Panc1 (cell line): Measurements from ENCODE around the gene TDRD5. TPM values are rescaled to one million over a fixed set of nuclear protein-coding genes. Genes with fewer than 3 reads are reported as not detected.

Experiments used
- ATAC-seq: fragments of 200-7000 bp; cut with Tn5 transposase; 2 replicates; pipeline ENCODE4 v1.9.1; 2020; ENCODE audit warnings: mild to moderate bottlenecking, moderate library complexity
- BruUV-seq: library from RNA; stranded (reverse); fragments of 400-500 nt; replicated peaks from 2 replicates; lab custom pipeline; 2021; lab: Mats Ljungman, UMichigan
- CTCF ChIA-PET: fragments of 300-600 bp; sonication (Branson Sonifier 250); formaldehyde crosslinking; loops from one replicate; lab custom pipeline; 2022; ENCODE audit warnings: antibody characterized with exemption; lab: Charles Lee
- POLR2A ChIA-PET: fragments of 300-600 bp; sonication (Branson Sonifier 250); formaldehyde crosslinking; loops from one replicate; lab custom pipeline; 2022; ENCODE audit warnings: antibody characterized with exemption; lab: Charles Lee
- DNase-seq: peaks from one replicate; pipeline ENCODE4 v3.0.0-alpha.2; 2010; ENCODE audit warnings: low read depth, low spot score
- H3K27ac ChIP-seq: 2 replicates; pipeline ENCODE4 v1.5.1; 2011; ENCODE audit warnings: mild to moderate bottlenecking, low read length, inconsistent platforms
- H3K27me3 ChIP-seq: fragments of 200-500 bp; sonication (Bioruptor generic); 2 replicates; pipeline ENCODE4 v1.6.0; 2014; ENCODE audit warnings: low read length, inconsistent platforms; ENCODE audit not compliant: control insufficient read depth, insufficient read depth
- H3K36me3 ChIP-seq: fragments of 200-500 bp; sonication (Bioruptor generic); 2 replicates; pipeline ENCODE4 v1.5.1; 2014; ENCODE audit warnings: inconsistent platforms, mild to moderate bottlenecking, low read length, moderate library complexity; ENCODE audit not compliant: control insufficient read depth, insufficient read depth
- H3K4me1 ChIP-seq: 2 replicates; pipeline ENCODE4 v1.5.1; 2011; ENCODE audit warnings: inconsistent platforms, mild to moderate bottlenecking, low read length, moderate library complexity; ENCODE audit not compliant: control insufficient read depth, insufficient read depth
- H3K4me3 ChIP-seq, 2 experiments: 2 replicates each; pipeline ENCODE4 v1.5.1; 2011 to 2012; ENCODE audit warnings: low read depth in 2 of 2, low read length in 2 of 2, mild to moderate bottlenecking in 2 of 2, inconsistent platforms in 1 of 2, moderate library complexity in 1 of 2
- H3K9me3 ChIP-seq: fragments of 200-500 bp; sonication (Bioruptor generic); 2 replicates; pipeline ENCODE4 v1.5.1; 2014; ENCODE audit warnings: low read depth, mild to moderate bottlenecking, inconsistent platforms, low read length, moderate library complexity; ENCODE audit not compliant: control insufficient read depth, insufficient read depth
- CTCF ChIP-seq: fragments of 450-650 bp; IDR thresholded peaks from 2 replicates; pipeline ENCODE4 v1.5.1; 2017; ENCODE audit warnings: mild to moderate bottlenecking
- POLR2AphosphoS5 ChIP-seq: IDR thresholded peaks from 2 replicates; pipeline ENCODE4 v1.6.1; 2012; ENCODE audit warnings: mild to moderate bottlenecking, low read depth, low read length, moderate library complexity
- REST ChIP-seq, 2 experiments: IDR thresholded peaks; 2 replicates each; pipeline ENCODE4 v1.6.1; 2011 to 2012; ENCODE audit warnings: low read depth in 2 of 2, control low read depth in 1 of 2, low read length in 1 of 2, mild to moderate bottlenecking in 1 of 2, moderate library complexity in 1 of 2; ENCODE audit not compliant: insufficient read depth in 1 of 2
- SIN3A ChIP-seq: IDR thresholded peaks from 2 replicates; pipeline ENCODE4 v1.6.1; 2012; ENCODE audit warnings: low read depth, mild to moderate bottlenecking, low read length, moderate library complexity, borderline replicate concordance; ENCODE audit not compliant: insufficient read depth
- TCF7L2 ChIP-seq: IDR thresholded peaks from 2 replicates; pipeline ENCODE4 v1.6.1; 2011; ENCODE audit warnings: mild to moderate bottlenecking, low read depth, low read length, inconsistent platforms
- in situ Hi-C: cut with HindIII; loops from 2 replicates; pipeline ENCODE4 v1.10.0; 2016; ENCODE audit warnings: low sequenced_read_pairs, low pct_unique_long_range_greater_than_20kb
- intact Hi-C: fragments of 100-400 bp; cut with micrococcal nuclease; formaldehyde crosslinking; loops from one replicate; pipeline ENCODE4 v1.10.0; 2022; ENCODE audit not compliant: unreplicated experiment
- total RNA-seq: library from RNA; stranded (reverse); gene quantifications from one replicate; pipeline ENCODE4 v1.2.1, GENCODE V29; 2021; ENCODE audit not compliant: unreplicated experiment

The TDRD5 gene
- total RNA-seq, 1 experiment from 2014 or later, result 2.4 TPM

- ChIA-PET CTCF (interaction anchor here (1.0 to 2.1 kb wide), 2 partner anchors 107 to 112 kb away, joined by 4 to 10 read pairs; no protein-coding TSS in a partner anchor), POLR2A (no interaction called here)
- H3K9me3 ChIP-seq, result no peaks in the 10 kb centered on the region
- H3K36me3 ChIP-seq, result no peaks in the 10 kb centered on the region; the same call in 1 of the 2 replicates
- DNase-seq (no peak), ATAC-seq (no peak)
- in situ Hi-C loops (no loop called here), intact Hi-C loops (no loop called here)
- H3K27ac ChIP-seq, result no peak overlapping the region
- peaks cover 9% of the 10 kb centered on the region; the same call in 1 of the 2 replicates for H3K27me3 ChIP-seq
- TF ChIP-seq SIN3A (no peak), CTCF (no peak), REST (IDR thresholded peaks at IDR 0.05; ENCODE audit: insufficient read depth in 1 of 2, low read depth in 2 of 2, low read length in 1 of 2) (no peak), TCF7L2 (no peak), POLR2AphosphoS5 (no peak)
- no peaks in the 10 kb centered on the region for H3K4me1 ChIP-seq
- no peak overlapping the region for H3K4me3 ChIP-seq
- BruUV-seq, result no TSS peak
Measured at GRCh38 chr1:179702946-179703539, 111.4 kb downstream of the TDRD5 start.

- in situ Hi-C loops (no loop called here), intact Hi-C loops (loop anchor here (1.0 kb wide), 2 partner anchors 103 to 108 kb away; no protein-coding TSS in a partner anchor)
- ChIA-PET POLR2A (interaction anchor here (1.1 kb wide), 1 partner anchor 108 kb away, joined by 3 read pairs; no protein-coding TSS in a partner anchor), CTCF (interaction anchor here (0.7 to 4.5 kb wide), 11 partner anchors 24 to 473 kb away, joined by 3 to 76 read pairs (median 4); no protein-coding TSS in a partner anchor)
- no peak for TF ChIP-seq REST (IDR thresholded peaks at IDR 0.05; ENCODE audit: insufficient read depth in 1 of 2, low read depth in 2 of 2, low read length in 1 of 2)
- no peak for TF ChIP-seq SIN3A
- TF ChIP-seq CTCF, result peak; percentile 84
- TF ChIP-seq POLR2AphosphoS5, result no peak
- TF ChIP-seq TCF7L2, result no peak
- peaks cover 9% of the 10 kb centered on the region; the same call in 1 of the 2 replicates for H3K27me3 ChIP-seq
- H3K9me3 ChIP-seq, result no peaks in the 10 kb centered on the region
- H3K27ac ChIP-seq, result no peak overlapping the region
- BruUV-seq, result no TSS peak
- DNase-seq (no peak), ATAC-seq (no peak)
- H3K4me3 ChIP-seq, result no peak overlapping the region
- H3K4me1 ChIP-seq, result no peaks in the 10 kb centered on the region
- no peaks in the 10 kb centered on the region for H3K36me3 ChIP-seq
Measured at GRCh38 chr1:179706339-179706941, 114.8 kb downstream of the TDRD5 start.
